Endothelial cell of umbilical vein (primary cell): ENCODE measurements around the gene IER3. TPM values are rescaled to one million over a fixed set of nuclear protein-coding genes. Genes with fewer than 3 reads are reported as not detected.
A peak's percentile ranks its signal among the peaks of the same experiment; 100 is the strongest.

Source experiments
- BruUV-seq: library from RNA; stranded (reverse); fragments of 400-500 nt; replicated peaks from 2 replicates; lab custom pipeline; 2021; lab: Mats Ljungman, UMichigan
- CTCF ChIA-PET: fragments of 300-600, 350-600 bp; sonication (Branson Sonifier 250); formaldehyde crosslinking; loops from one replicate; lab custom pipeline; 2021; ENCODE audit warnings: antibody characterized with exemption, inconsistent platforms; lab: Charles Lee
- POLR2A ChIA-PET: fragments of 300-600, 350-600 bp; sonication (Branson Sonifier 250); formaldehyde crosslinking; loops from one replicate; lab custom pipeline; 2021; ENCODE audit warnings: antibody characterized with exemption, inconsistent platforms; lab: Charles Lee
- DNase-seq: peaks from one replicate; pipeline ENCODE4 v3.0.0-alpha.2; 2011; ENCODE audit warnings: low read depth, low spot score
- FAIRE-seq: peaks from 2 replicates; lab custom pipeline; 2011; peaks lifted over from hg19 to GRCh38; lab: Jason Lieb, UNC
- H2AFZ ChIP-seq: 2 replicates; pipeline ENCODE4 v1.6.0; 2012; ENCODE audit warnings: low read depth, low read length, control low read depth, inconsistent platforms
- H3K27ac ChIP-seq: 2 replicates; pipeline ENCODE4 v1.5.1; 2011; ENCODE audit warnings: low read depth, mild to moderate bottlenecking, control low read depth, low read length, moderate library complexity; ENCODE audit not compliant: insufficient read depth
- H3K27me3 ChIP-seq, 2 experiments: 2 replicates each; pipeline versions ENCODE4 v1.6.0 to v1.6.1; 2011; ENCODE audit warnings: low read length in 2 of 2, mixed read lengths in 1 of 2; ENCODE audit not compliant: control insufficient read depth in 2 of 2, insufficient read depth in 2 of 2
- H3K36me3 ChIP-seq, 2 experiments: 2 replicates in 1 of 2; 3 replicates in 1 of 2; pipeline ENCODE4 v1.5.1; 2011; ENCODE audit warnings: low read length in 2 of 2, mild to moderate bottlenecking in 1 of 2, moderate library complexity in 1 of 2; ENCODE audit not compliant: control insufficient read depth in 2 of 2, insufficient read depth in 2 of 2; ENCODE audit errors: extremely low read depth in 1 of 2
- H3K4me1 ChIP-seq: 3 replicates; pipeline ENCODE4 v1.5.1; 2011; ENCODE audit warnings: mild to moderate bottlenecking, low read length; ENCODE audit not compliant: control insufficient read depth, insufficient read depth; ENCODE audit errors: extremely low read depth
- H3K4me2 ChIP-seq: 2 replicates; pipeline ENCODE4 v1.6.1; 2011; ENCODE audit warnings: low read length, control low read depth, mixed read lengths; ENCODE audit not compliant: insufficient read depth
- H3K4me3 ChIP-seq, 3 experiments: fragments of 200-600 bp in 1 of 3; sonication (generic), shearing (Covaris generic) in 1 of 3; replicated peaks in 1 of 3; 2 replicates each; pipeline ENCODE4 v1.5.1; 2011 to 2016; ENCODE audit warnings: control low read depth in 3 of 3, low read length in 3 of 3, mild to moderate bottlenecking in 2 of 3, inconsistent platforms in 1 of 3, low read depth in 1 of 3, moderate library complexity in 1 of 3; ENCODE audit not compliant: insufficient read depth in 1 of 3
- H3K79me2 ChIP-seq: 2 replicates; pipeline ENCODE4 v1.6.0; 2012; ENCODE audit warnings: low read length, inconsistent platforms; ENCODE audit not compliant: control insufficient read depth, insufficient read depth
- H3K9ac ChIP-seq: replicated peaks from 2 replicates; pipeline ENCODE3; 2011; ENCODE audit warnings: low read length, control low read depth; ENCODE audit not compliant: insufficient read depth; ENCODE audit errors: extremely low read depth
- H3K9me1 ChIP-seq: replicated peaks from 3 replicates; pipeline ENCODE4 v1.6.0; 2011; ENCODE audit warnings: mild to moderate bottlenecking, low read length; ENCODE audit not compliant: control insufficient read depth, insufficient read depth; ENCODE audit errors: extremely low read depth
- H3K9me3 ChIP-seq: replicated peaks from 2 replicates; pipeline ENCODE4 v1.5.1; 2012; ENCODE audit warnings: low read length, inconsistent platforms; ENCODE audit not compliant: control insufficient read depth, insufficient read depth
- H4K20me1 ChIP-seq: replicated peaks from 2 replicates; pipeline ENCODE3; 2011; ENCODE audit warnings: mild to moderate bottlenecking, low read length; ENCODE audit not compliant: control insufficient read depth, insufficient read depth; ENCODE audit errors: extremely low read depth
- CTCF ChIP-seq, 2 donors: IDR thresholded peaks; 1 replicate in 1 of 2; 2 replicates in 1 of 2; pipeline ENCODE4 v1.5.1; 2011; ENCODE audit warnings: low read length in 2 of 2, mild to moderate bottlenecking in 2 of 2, moderate library complexity in 2 of 2, control low read depth in 1 of 2, inconsistent platforms in 1 of 2, low read depth in 1 of 2; ENCODE audit not compliant: insufficient read depth in 1 of 2; ENCODE audit errors: extremely low read depth in 1 of 2
- EZH2 ChIP-seq: IDR thresholded peaks from 2 replicates; pipeline ENCODE4 v1.6.1; 2012; ENCODE audit warnings: borderline replicate concordance, low read depth, mild to moderate bottlenecking, moderate library complexity, low read length, inconsistent platforms; ENCODE audit not compliant: severe bottlenecking
- FOS ChIP-seq: IDR thresholded peaks from 2 replicates; pipeline ENCODE4 v1.6.1; 2011; ENCODE audit warnings: mild to moderate bottlenecking, low read length, moderate library complexity, borderline replicate concordance; ENCODE audit not compliant: insufficient read depth
- GATA2 ChIP-seq: IDR thresholded peaks from 2 replicates; pipeline ENCODE4 v1.7.0; 2011; ENCODE audit warnings: low read depth, mild to moderate bottlenecking, moderate library complexity, mixed read lengths, low read length; ENCODE audit not compliant: insufficient read length, insufficient read depth
- JUN ChIP-seq: IDR thresholded peaks from 2 replicates; pipeline ENCODE4 v1.6.1; 2011; ENCODE audit warnings: borderline replicate concordance, low read depth; ENCODE audit not compliant: insufficient read length, insufficient read depth
- MAX ChIP-seq: IDR thresholded peaks from 2 replicates; pipeline ENCODE4 v1.6.1; 2011; ENCODE audit not compliant: insufficient read depth, insufficient read length
- MYC ChIP-seq: IDR thresholded peaks from one replicate; pipeline ENCODE4 v1.6.1; 2011; ENCODE audit warnings: mild to moderate bottlenecking, low read depth, low read length
- POLR2A ChIP-seq: IDR thresholded peaks from 2 replicates; pipeline ENCODE4 v1.6.1; 2012; ENCODE audit warnings: low read depth, mild to moderate bottlenecking, control low read depth, low read length
- POLR2AphosphoS5 ChIP-seq: IDR thresholded peaks from 2 replicates; pipeline ENCODE4 v1.6.1; 2012; ENCODE audit warnings: low read depth, mild to moderate bottlenecking, control low read depth, low read length, moderate library complexity; ENCODE audit not compliant: insufficient read depth
- dilution Hi-C: fragments of 300-500 bp; cut with MboI; formaldehyde crosslinking; loops from one replicate; pipeline ENCODE4 v1.15.0; 2019; ENCODE audit warnings: low sequenced_read_pairs; ENCODE audit not compliant: extremely low pct_ligation_motif_present
- intact Hi-C: fragments of 100-400 bp; cut with micrococcal nuclease; formaldehyde crosslinking; loops from one replicate; pipeline ENCODE4 v1.10.0; 2022
- polyA plus RNA-seq, 4 experiments: library from polyadenylated mRNA; depleted of rRNA in 3 of 4; stranded (reverse) in 3 of 4; unstranded in 1 of 4; fragments of >200 nt; gene quantifications; 2 replicates each; pipeline versions ENCODE4 v1.2.1 to v1.2.3, GENCODE V29; 2011 to 2012; ENCODE audit warnings: missing spikeins in 1 of 4
- total RNA-seq: library from RNA; stranded (reverse); gene quantifications from 2 replicates; pipeline ENCODE4 v1.2.3, GENCODE V29; 2021

The IER3 gene
- total and polyA plus RNA-seq, 2 donors (not counting 3 experiments of a cell fraction or from before 2014, with no cell fraction given): 170 to 468 TPM

GRCh38 chr6:30763155-30763617, 18.8 kb upstream of the IER3 start:
- BruUV-seq: no TSS peak
- Histone ChIP-seq H3K27me3 (no peaks in the 10 kb centered on the region), H3K36me3 (no peaks in the 10 kb centered on the region), H3K9me1 (no peaks in the 10 kb centered on the region), H3K9ac (peak overlapping the region; percentile 56), H4K20me1 (no peaks in the 10 kb centered on the region), H3K79me2 (no peaks in the 10 kb centered on the region), H3K27ac (peak overlapping the region; percentile 78), H3K9me3 (no peaks in the 10 kb centered on the region), H3K4me3 (no peak overlapping the region), H3K4me1 (peaks cover 29% of the 10 kb centered on the region), H3K4me2 (no peak overlapping the region), H2AFZ (peak overlapping the region; percentile 60)
- DNase-seq: no peak
- intact Hi-C loops (no loop called here), dilution Hi-C loops (no loop called here)
- TF ChIP-seq CTCF (IDR thresholded peaks at IDR 0.05; ENCODE audit: extremely low read depth in 1 of 2, insufficient read depth in 1 of 2, low read depth in 1 of 2, low read length in 2 of 2): no peak
- TF ChIP-seq MAX: no peak
- no peak for TF ChIP-seq POLR2AphosphoS5
- TF ChIP-seq POLR2A: no peak
- TF ChIP-seq GATA2: no peak
- TF ChIP-seq FOS: no peak
- no peak for TF ChIP-seq JUN
- TF ChIP-seq EZH2: no peak
- no peak for TF ChIP-seq MYC
- no peak for FAIRE-seq
- ChIA-PET POLR2A (interaction anchor here (0.8 to 1.6 kb wide), 2 partner anchors 18 to 50 kb away, joined by 6 read pairs; no protein-coding TSS in a partner anchor), CTCF (interaction anchor here (1.4 to 1.8 kb wide), 4 partner anchors 14 to 59 kb away, joined by 6 to 12 read pairs (median 8); no protein-coding TSS in a partner anchor)
